Measurements from ENCODE around the gene LGR5.

Gene LGR5

GRCh38 chr12:71536279-71536938, 96.8 kb downstream of the LGR5 start:
- no peak overlapping the region for H3K4me3 ChIP-seq (ENCODE audit: low read depth, low read length)
- no peak for TF ChIP-seq CTCF (IDR thresholded peaks at IDR 0.05; ENCODE audit: low read depth, low read length, missing control alignments)
- DNase-seq (ENCODE audit: low read depth): no peak
- in situ Hi-C loops (cut with HindIII; ENCODE audit: low sequenced_read_pairs): no loop called here

- in situ Hi-C loops (cut with HindIII; ENCODE audit: low sequenced_read_pairs): no loop called here
- TF ChIP-seq CTCF (IDR thresholded peaks at IDR 0.05; ENCODE audit: low read depth, low read length, missing control alignments): no peak
- H3K4me3 ChIP-seq (ENCODE audit: low read depth, low read length): no peak overlapping the region
- no peak for DNase-seq (ENCODE audit: low read depth)
Observed at GRCh38 chr12:71536939-71537622, 97.5 kb downstream of the LGR5 start.

GRCh38 chr12:71538807-71539206, 99.2 kb downstream of the LGR5 start:
- no peak overlapping the region for H3K4me3 ChIP-seq (ENCODE audit: low read depth, low read length)
- in situ Hi-C loops (cut with HindIII; ENCODE audit: low sequenced_read_pairs): no loop called here
- no peak for DNase-seq (ENCODE audit: low read depth)
- no peak for TF ChIP-seq CTCF (IDR thresholded peaks at IDR 0.05; ENCODE audit: low read depth, low read length, missing control alignments)

- DNase-seq (ENCODE audit: low read depth): no peak
- in situ Hi-C loops (cut with HindIII; ENCODE audit: low sequenced_read_pairs): no loop called here
- no peak overlapping the region for H3K4me3 ChIP-seq (ENCODE audit: low read depth, low read length)
- TF ChIP-seq CTCF (IDR thresholded peaks at IDR 0.05; ENCODE audit: low read depth, low read length, missing control alignments): no peak
Observed at GRCh38 chr12:71541583-71541982, 102.0 kb downstream of the LGR5 start.

- TF ChIP-seq CTCF (IDR thresholded peaks at IDR 0.05; ENCODE audit: low read depth, low read length, missing control alignments): no peak
- in situ Hi-C loops (cut with HindIII; ENCODE audit: low sequenced_read_pairs): no loop called here
- DNase-seq (ENCODE audit: low read depth): no peak
- no peak overlapping the region for H3K4me3 ChIP-seq (ENCODE audit: low read depth, low read length)
Observed at GRCh38 chr12:71546322-71546861, 106.8 kb downstream of the LGR5 start.

GRCh38 chr12:71548893-71549292, 109.3 kb downstream of the LGR5 start:
- TF ChIP-seq CTCF (IDR thresholded peaks at IDR 0.05; ENCODE audit: low read depth, low read length, missing control alignments): no peak
- H3K4me3 ChIP-seq (ENCODE audit: low read depth, low read length): no peak overlapping the region
- in situ Hi-C loops (cut with HindIII; ENCODE audit: low sequenced_read_pairs): no loop called here
- no peak for DNase-seq (ENCODE audit: low read depth)

Measured in astrocyte of the cerebellum (primary cell).